Ovary (tissue), 9 donors: Measurements from ENCODE around the gene GLO1. TPM values are rescaled to one million over a fixed set of nuclear protein-coding genes. Genes with fewer than 3 reads are reported as not detected.

Experiments
- DNase-seq, 5 donors: peaks; one replicate each; pipeline ENCODE4 v3.0.0-alpha.2; 2019 to 2020
- H3K27ac ChIP-seq, 2 donors: fragments of 200-600 bp; one replicate each; pipeline versions ENCODE4 v1.5.1 to v1.8.0; 2019 to 2022
- H3K27me3 ChIP-seq: fragments of 200-600 bp; one replicate; pipeline ENCODE4 v1.8.0; 2022
- H3K36me3 ChIP-seq: fragments of 200-600 bp; sonication (generic); one replicate; pipeline ENCODE4 v1.5.1; 2019
- H3K4me1 ChIP-seq: one replicate; pipeline ENCODE4 v1.8.1; 2013; ENCODE audit warnings: mild to moderate bottlenecking, moderate library complexity; ENCODE audit not compliant: insufficient read depth
- H3K4me3 ChIP-seq: fragments of 200-600 bp; sonication (generic); one replicate; pipeline ENCODE4 v1.5.1; 2017
- H3K9me3 ChIP-seq, 2 donors: fragments of 200-600 bp in 1 of 2; sonication (generic) in 1 of 2; one replicate each; pipeline versions ENCODE4 v1.5.1 to v1.8.1; 2013 to 2019; ENCODE audit warnings: mild to moderate bottlenecking in 1 of 2, moderate library complexity in 1 of 2
- EP300 ChIP-seq: sonication (generic); formaldehyde crosslinking; IDR thresholded peaks from one replicate; pipeline ENCODE4 v1.6.1; 2017; ENCODE audit warnings: antibody characterized with exemption
- POLR2A ChIP-seq: fragments of 450-650 bp; IDR thresholded peaks from one replicate; pipeline ENCODE4 v1.6.1; 2017; ENCODE audit warnings: antibody characterized with exemption, mild to moderate bottlenecking, moderate library complexity
- WGBS, 3 donors: extraction: QIAGEN DNeasy Blood & Tissue Kit in 1 of 3; methylation state at CpG; one replicate each; pipeline versions ENCODE4 v1.1.5 to v1.1.7; 2013 to 2017; 5-methylcytosine and 5-hydroxymethylcytosine counted together
- intact Hi-C, 4 donors: fragments of 100-400 bp; cut with DNase I; formaldehyde crosslinking; loops; one replicate each; pipeline versions ENCODE4 v1.11.0 to v1.15.1; 2022 to 2023
- polyA plus RNA-seq, 2 donors: library from polyadenylated mRNA; stranded (reverse); fragments of 200-250 nt in 1 of 2; fragments of 350-450 nt in 1 of 2; fragmentation: Illumina TruSeq in 1 of 2; extraction: RNeasy Lipid Tissue Mini Kit (QIAGEN cat#74804) in 1 of 2; gene quantifications; one replicate each; pipeline ENCODE4 v1.2.3, GENCODE V29; 2013 to 2014
- total RNA-seq, 7 donors: library from RNA; depleted of rRNA in 2 of 7; stranded (reverse); fragments of >200 nt in 2 of 7; fragmentation: NEBNext Ultra II Directional in 3 of 7; extraction: Animal tissue kit (Norgen Biotek cat#: 25700) in 3 of 7; gene quantifications; one replicate each; pipeline versions ENCODE4 v1.1.0 to v1.2.4, GENCODE V29; 2016 to 2023
- TF ChIP-seq, protein P1 (sequence below), 3 donors: fragments of 450-650 bp in 2 of 3; fragments of 200-600 bp in 1 of 3; IDR thresholded peaks; one replicate each; pipeline versions ENCODE4 v1.5.1 to v1.8.0; 2016 to 2022; ENCODE audit warnings: antibody characterized with exemption in 3 of 3, mild to moderate bottlenecking in 1 of 3
- donor health status: DM: no; HTN: no; CAD: no; lungs with moderate emphysema.
- donor health status: DM: no; HTN: no; CAD: no.
- donor health status: Bipolar disorder and iron deficiency.
- donor health status: DM: yes; HTN: yes; CAD: no.
- donor health status: DM: no; HTN: no; CAD: no.
- donor health status: DM: yes; HTN: yes; CAD: no.

GLO1 gene
- total and polyA plus RNA-seq, 9 donors = 76.3 to 154 (median 96.7) TPM

GRCh38 chr6:38714239-38715015 is 11.5 kb upstream of the GLO1 start:
- TF ChIP-seq, protein P1, sequence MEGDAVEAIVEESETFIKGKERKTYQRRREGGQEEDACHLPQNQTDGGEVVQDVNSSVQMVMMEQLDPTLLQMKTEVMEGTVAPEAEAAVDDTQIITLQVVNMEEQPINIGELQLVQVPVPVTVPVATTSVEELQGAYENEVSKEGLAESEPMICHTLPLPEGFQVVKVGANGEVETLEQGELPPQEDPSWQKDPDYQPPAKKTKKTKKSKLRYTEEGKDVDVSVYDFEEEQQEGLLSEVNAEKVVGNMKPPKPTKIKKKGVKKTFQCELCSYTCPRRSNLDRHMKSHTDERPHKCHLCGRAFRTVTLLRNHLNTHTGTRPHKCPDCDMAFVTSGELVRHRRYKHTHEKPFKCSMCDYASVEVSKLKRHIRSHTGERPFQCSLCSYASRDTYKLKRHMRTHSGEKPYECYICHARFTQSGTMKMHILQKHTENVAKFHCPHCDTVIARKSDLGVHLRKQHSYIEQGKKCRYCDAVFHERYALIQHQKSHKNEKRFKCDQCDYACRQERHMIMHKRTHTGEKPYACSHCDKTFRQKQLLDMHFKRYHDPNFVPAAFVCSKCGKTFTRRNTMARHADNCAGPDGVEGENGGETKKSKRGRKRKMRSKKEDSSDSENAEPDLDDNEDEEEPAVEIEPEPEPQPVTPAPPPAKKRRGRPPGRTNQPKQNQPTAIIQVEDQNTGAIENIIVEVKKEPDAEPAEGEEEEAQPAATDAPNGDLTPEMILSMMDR (IDR thresholded peaks at IDR 0.05) = no peak
- H3K4me3 ChIP-seq = no peak overlapping the region
- intact Hi-C loops = no loop called here
- DNase-seq = no peak
- no peaks in the 10 kb centered on the region for H3K4me1 ChIP-seq
- 24 to 50% (median 37%) methylated on average over 4 of the region's 4 CpGs for WGBS, 3 donors
- H3K9me3 ChIP-seq = no peaks in the 10 kb centered on the region
- no peak overlapping the region for H3K27ac ChIP-seq
- H3K36me3 ChIP-seq = no peaks in the 10 kb centered on the region
- no peaks in the 10 kb centered on the region for H3K27me3 ChIP-seq

GRCh38 chr6:38713812-38714211 is 10.9 kb upstream of the GLO1 start:
- DNase-seq = no peak
- intact Hi-C loops = no loop called here
- 74 to 83% (median 81%) methylated on average over 6 of the region's 6 CpGs for WGBS, 3 donors
- no peaks in the 10 kb centered on the region for H3K36me3 ChIP-seq
- H3K27ac ChIP-seq = no peak overlapping the region
- no peaks in the 10 kb centered on the region for H3K9me3 ChIP-seq
- H3K27me3 ChIP-seq = no peaks in the 10 kb centered on the region
- no peak overlapping the region for H3K4me3 ChIP-seq
- H3K4me1 ChIP-seq = no peaks in the 10 kb centered on the region
- no peak for TF ChIP-seq POLR2A
- no peak for TF ChIP-seq EP300
- TF ChIP-seq, protein P1 (IDR thresholded peaks at IDR 0.05) = no peak

GRCh38 chr6:38708496-38708895 is 5.6 kb upstream of the GLO1 start:
- no peaks in the 10 kb centered on the region for H3K27me3 ChIP-seq
- TF ChIP-seq POLR2A (no peak), EP300 (no peak)
- TF ChIP-seq, protein P1 (IDR thresholded peaks at IDR 0.05) = no peak
- DNase-seq = no peak

DNA sequence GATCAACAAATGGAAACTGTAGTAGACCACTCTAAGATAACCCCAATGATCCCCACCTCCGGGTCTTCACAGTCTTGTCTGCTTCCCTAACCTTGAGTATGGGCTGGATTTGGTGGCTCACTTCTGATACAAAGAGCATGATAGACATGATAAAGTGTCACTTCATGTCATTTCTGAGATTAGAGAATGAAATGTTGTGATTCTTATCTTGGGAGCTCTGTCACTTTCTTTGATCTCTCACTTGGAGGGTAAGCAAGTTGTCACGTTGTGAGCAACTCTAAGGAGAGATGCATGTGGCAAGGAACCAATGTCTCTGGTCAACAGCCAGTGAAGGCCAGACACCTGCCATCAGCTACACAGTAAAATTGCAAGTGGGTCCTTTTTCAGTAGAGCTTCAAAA is 3.0 kb upstream of the GLO1 start:
- H3K27ac ChIP-seq = no peak overlapping the region
- no peak overlapping the region for H3K4me3 ChIP-seq
- DNase-seq = no peak
- H3K9me3 ChIP-seq = no peaks in the 10 kb centered on the region
- H3K27me3 ChIP-seq = no peaks in the 10 kb centered on the region
- no peaks in the 10 kb centered on the region for H3K4me1 ChIP-seq
- no peaks in the 10 kb centered on the region for H3K36me3 ChIP-seq
- intact Hi-C loops = no loop called here
- 57 to 64% (median 62%) methylated on average over 2 of the region's 2 CpGs for WGBS, 3 donors
- TF ChIP-seq EP300 = no peak
- TF ChIP-seq POLR2A = no peak
- TF ChIP-seq, protein P1 (IDR thresholded peaks at IDR 0.05) = no peak

More at GRCh38 chr6:38708496-38708895, 5.6 kb upstream of the GLO1 start:
- H3K4me1 ChIP-seq = no peaks in the 10 kb centered on the region
- WGBS, 3 donors = 25 to 36% (median 34%) methylated on average over 2 of the region's 2 CpGs
- H3K9me3 ChIP-seq = no peaks in the 10 kb centered on the region
- intact Hi-C loops = no loop called here
- no peaks in the 10 kb centered on the region for H3K36me3 ChIP-seq
- H3K4me3 ChIP-seq = no peak overlapping the region
- no peak overlapping the region for H3K27ac ChIP-seq
